HL-60 (cell line): ENCODE results near the gene ADGRG1.

ENCODE experiments used
- DNase-seq, 2 experiments: peaks; one replicate each; pipeline ENCODE4 v3.0.0-alpha.2; 2010 to 2020; ENCODE audit warnings: low read depth in 1 of 2, low spot score in 1 of 2
- H3K27ac ChIP-seq: fragments of 250-450 bp; sonication (Bioruptor Pico); replicated peaks from 2 replicates; pipeline ENCODE4 v1.5.1; 2020; ENCODE audit warnings: mild to moderate bottlenecking, moderate library complexity
- H3K27me3 ChIP-seq: fragments of 250-450 bp; sonication (Bioruptor Pico); 2 replicates; pipeline ENCODE4 v1.5.1; 2021; ENCODE audit warnings: mild to moderate bottlenecking, moderate library complexity; ENCODE audit not compliant: insufficient read depth, poor library complexity, severe bottlenecking
- H3K4me3 ChIP-seq: replicated peaks from 2 replicates; pipeline ENCODE4 v1.5.1; 2011; ENCODE audit warnings: mild to moderate bottlenecking, control low read depth, low read length; ENCODE audit not compliant: insufficient read depth
- CTCF ChIP-seq: IDR thresholded peaks from one replicate; pipeline ENCODE4 v1.5.1; 2011; ENCODE audit warnings: low read length, control low read depth, inconsistent platforms; ENCODE audit not compliant: insufficient read depth
- GABPA ChIP-seq: IDR thresholded peaks from 2 replicates; pipeline ENCODE4 v1.6.1; 2012; ENCODE audit warnings: low read depth
- POLR2AphosphoS5 ChIP-seq: IDR thresholded peaks from 2 replicates; pipeline ENCODE4 v1.6.1; 2012; ENCODE audit warnings: low read depth
- REST ChIP-seq: IDR thresholded peaks from 2 replicates; pipeline ENCODE4 v1.6.1; 2012; ENCODE audit warnings: low read depth; ENCODE audit not compliant: insufficient replicate concordance
- SPI1 ChIP-seq: IDR thresholded peaks from 2 replicates; pipeline ENCODE4 v1.6.1; 2012; ENCODE audit warnings: low read depth, mild to moderate bottlenecking, borderline replicate concordance

Gene ADGRG1

DNA sequence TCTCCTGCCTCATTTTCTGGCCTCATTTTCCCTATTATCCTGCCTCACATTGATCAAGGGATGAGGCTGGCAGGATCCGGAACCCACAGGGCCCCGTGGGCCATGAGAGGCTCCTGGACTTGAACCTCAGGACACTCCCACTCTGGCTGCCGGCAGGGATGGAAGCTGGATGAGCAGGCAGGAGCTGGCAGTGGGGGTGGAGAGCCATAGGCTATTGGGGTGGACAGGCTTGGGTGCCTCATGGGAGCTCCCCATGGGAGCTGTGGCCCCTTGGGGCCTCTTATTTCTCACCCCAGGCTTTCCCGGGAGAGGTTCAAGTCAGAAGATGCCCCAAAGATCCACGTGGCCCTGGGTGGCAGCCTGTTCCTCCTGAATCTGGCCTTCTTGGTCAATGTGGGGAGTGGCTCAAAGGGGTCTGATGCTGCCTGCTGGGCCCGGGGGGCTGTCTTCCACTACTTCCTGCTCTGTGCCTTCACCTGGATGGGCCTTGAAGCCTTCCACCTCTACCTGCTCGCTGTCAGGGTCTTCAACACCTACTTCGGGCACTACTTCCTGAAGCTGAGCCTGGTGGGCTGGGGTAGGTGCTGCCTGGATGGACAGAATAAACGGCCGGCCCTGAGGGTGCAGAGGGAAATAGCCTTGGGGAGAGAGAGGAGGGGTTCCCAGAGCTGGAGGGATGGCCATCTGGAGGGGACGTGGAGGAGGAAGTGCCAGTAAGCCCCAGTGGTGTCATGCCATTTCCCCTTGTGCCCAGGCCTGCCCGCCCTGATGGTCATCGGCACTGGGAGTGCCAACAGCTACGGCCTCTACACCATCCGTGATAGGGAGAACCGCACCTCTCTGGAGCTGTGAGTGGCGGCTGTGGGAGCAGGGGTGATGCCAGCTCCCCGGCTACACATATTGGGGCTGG, 55.5 kb downstream of the ADGRG1 start:
- Histone ChIP-seq H3K4me3 (no peak overlapping the region), H3K27me3 (no peaks in the 10 kb centered on the region), H3K27ac (no peak overlapping the region)
- no peak for DNase-seq
- TF ChIP-seq REST (no peak), SPI1 (peak; percentile 9; the same call in 1 of the 2 replicates)

GRCh38 chr16:57684626-57685358, 56.4 kb downstream of the ADGRG1 start:
- DNase-seq: no peak
- H3K27ac ChIP-seq: no peak overlapping the region
- TF ChIP-seq CTCF (no peak), REST (no peak), POLR2AphosphoS5 (no peak), SPI1 (no peak), GABPA (no peak)

GRCh38 chr16:57685633-57686032, 57.2 kb downstream of the ADGRG1 start:
- Histone ChIP-seq H3K27ac (no peak overlapping the region), H3K27me3 (no peaks in the 10 kb centered on the region), H3K4me3 (no peak overlapping the region)
- no peak for TF ChIP-seq REST
- TF ChIP-seq SPI1: no peak
- TF ChIP-seq POLR2AphosphoS5: no peak
- TF ChIP-seq CTCF: no peak
- no peak for TF ChIP-seq GABPA
- DNase-seq: no peak

More at GRCh38 chr16:57684626-57685358, 56.4 kb downstream of the ADGRG1 start:
- H3K4me3 ChIP-seq: no peak overlapping the region
- H3K27me3 ChIP-seq: no peaks in the 10 kb centered on the region
